Coronary artery (tissue), 2 donors: ENCODE data around the gene ABHD1.
A peak's percentile ranks its signal among the peaks of the same experiment; 100 is the strongest.
"Not testable (repeated sequence)": the region's sequence is repeated elsewhere in the genome, so short reads cannot be mapped to it uniquely, and the experiment has no call there.

Experiments
- DNase-seq: peaks from one replicate; pipeline ENCODE4 v3.0.0-alpha.2; 2017; ENCODE audit warnings: low spot score
- H3K27ac ChIP-seq, 2 donors: fragments of 200-600 bp; sonication (generic); one replicate each; pipeline ENCODE4 v1.5.1; 2016 to 2019
- H3K4me3 ChIP-seq: fragments of 200-600 bp; sonication (generic); 2 replicates; pipeline ENCODE4 v1.5.1; 2016; ENCODE audit warnings: mild to moderate bottlenecking, moderate library complexity
- TF ChIP-seq, protein P1 (sequence below): fragments of 200-600 bp; sonication (generic); IDR thresholded peaks from one replicate; pipeline ENCODE4 v1.5.1; 2019; ENCODE audit warnings: antibody characterized with exemption

Gene ABHD1

DNA sequence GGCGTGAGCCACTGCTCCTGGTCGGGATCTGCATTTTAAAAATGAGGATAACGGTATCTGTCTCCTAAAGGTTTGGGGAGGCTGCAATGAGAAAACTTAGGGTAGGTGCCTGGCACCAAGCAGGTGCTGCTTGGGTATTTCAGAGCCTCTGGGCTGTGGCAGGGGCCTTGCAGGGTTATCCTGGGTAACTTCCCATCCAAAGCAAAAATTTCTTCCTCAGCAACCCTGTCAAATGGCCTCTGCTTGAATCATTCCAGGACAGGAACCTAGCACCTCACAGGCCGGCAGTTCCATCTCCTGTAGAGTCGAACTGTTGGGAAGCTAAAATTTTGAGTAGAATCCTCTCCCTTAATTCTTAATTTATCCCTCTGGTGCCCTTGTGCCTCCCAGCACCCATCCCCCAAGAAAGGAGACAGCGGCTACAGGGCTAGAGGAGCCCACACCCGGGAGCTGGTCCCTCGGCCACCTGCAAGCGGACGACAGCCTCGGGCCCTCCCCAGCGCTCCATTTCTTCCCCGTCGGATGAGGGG is 5.6 kb upstream of the ABHD1 start:
- no peak overlapping the region for H3K27ac ChIP-seq
- no peak for DNase-seq
- H3K4me3 ChIP-seq = peak overlapping the region; percentile 74
- TF ChIP-seq, protein P1, sequence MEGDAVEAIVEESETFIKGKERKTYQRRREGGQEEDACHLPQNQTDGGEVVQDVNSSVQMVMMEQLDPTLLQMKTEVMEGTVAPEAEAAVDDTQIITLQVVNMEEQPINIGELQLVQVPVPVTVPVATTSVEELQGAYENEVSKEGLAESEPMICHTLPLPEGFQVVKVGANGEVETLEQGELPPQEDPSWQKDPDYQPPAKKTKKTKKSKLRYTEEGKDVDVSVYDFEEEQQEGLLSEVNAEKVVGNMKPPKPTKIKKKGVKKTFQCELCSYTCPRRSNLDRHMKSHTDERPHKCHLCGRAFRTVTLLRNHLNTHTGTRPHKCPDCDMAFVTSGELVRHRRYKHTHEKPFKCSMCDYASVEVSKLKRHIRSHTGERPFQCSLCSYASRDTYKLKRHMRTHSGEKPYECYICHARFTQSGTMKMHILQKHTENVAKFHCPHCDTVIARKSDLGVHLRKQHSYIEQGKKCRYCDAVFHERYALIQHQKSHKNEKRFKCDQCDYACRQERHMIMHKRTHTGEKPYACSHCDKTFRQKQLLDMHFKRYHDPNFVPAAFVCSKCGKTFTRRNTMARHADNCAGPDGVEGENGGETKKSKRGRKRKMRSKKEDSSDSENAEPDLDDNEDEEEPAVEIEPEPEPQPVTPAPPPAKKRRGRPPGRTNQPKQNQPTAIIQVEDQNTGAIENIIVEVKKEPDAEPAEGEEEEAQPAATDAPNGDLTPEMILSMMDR = no peak

DNA sequence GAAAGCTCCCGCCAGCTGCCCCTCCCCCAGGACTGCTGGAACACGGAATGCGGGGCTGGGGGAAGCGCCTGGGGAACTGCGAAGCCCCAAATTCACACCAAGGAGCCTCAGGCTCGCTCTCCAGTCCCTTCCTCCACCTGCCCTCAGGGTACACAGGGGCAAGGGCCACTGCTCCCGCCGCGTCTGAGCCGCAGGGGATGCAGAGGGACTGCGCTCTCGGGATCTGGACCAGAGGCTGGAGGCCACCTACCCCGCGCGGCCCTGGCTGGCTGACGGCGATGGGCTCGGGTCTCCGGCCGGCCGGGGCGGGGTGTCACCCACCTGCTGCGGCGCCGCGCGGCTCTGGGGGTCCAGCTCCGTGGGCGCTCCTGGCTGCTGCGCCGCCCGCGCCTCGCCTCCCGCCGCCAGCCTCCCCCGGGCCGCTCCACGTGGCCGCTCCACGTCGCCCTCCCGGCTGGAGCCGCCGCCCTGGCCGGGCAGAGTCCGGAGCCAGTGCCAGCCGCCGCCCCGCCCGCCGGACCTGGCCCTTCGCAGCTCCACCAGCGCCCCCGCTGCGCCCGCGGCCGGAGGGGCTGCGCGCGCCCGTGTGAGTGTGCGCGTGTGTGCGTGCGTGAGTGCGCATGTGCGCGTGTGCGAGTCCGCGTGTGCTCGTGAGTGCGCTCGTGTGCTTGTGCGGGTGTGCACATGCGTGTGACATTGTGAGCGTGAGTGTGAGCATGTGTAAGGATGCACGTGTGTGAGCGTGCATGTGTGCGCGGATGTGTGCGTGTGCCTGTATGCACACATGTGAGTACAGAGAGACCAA is 4.9 kb upstream of the ABHD1 start, which contains the start of gene CGREF1:
TSS of gene CGREF1 (minus strand) at position 604 of the 805 bp plus-strand sequence. CDS start 14,762 bp downstream, outside the sequence.
- TF ChIP-seq, protein P1 = no peak
- DNase-seq = no peak
- H3K27ac ChIP-seq = no peak within 1 kb of the TSS
- peak within 1 kb of the TSS; percentile 74 for H3K4me3 ChIP-seq

DNA sequence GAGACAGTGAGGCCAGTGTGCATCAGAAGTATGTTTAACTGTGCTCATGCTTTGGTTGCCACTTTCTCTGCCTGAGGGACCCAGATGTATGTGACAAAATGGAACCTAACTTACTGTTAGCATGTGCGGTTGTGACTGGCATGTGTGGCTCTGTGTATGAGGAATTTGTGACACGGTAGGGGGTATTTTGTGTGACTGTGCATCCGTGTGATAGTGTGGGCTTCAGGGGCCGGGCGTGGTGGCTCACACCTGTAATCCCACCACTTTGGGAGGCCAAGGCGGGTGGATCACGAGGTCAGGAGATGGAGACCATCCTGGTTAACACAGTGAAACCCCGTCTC is 4.3 kb upstream of the ABHD1 start:
- not testable (repeated sequence) for DNase-seq, H3K27ac ChIP-seq
- H3K4me3 ChIP-seq = peak overlapping the region; percentile 74

DNA sequence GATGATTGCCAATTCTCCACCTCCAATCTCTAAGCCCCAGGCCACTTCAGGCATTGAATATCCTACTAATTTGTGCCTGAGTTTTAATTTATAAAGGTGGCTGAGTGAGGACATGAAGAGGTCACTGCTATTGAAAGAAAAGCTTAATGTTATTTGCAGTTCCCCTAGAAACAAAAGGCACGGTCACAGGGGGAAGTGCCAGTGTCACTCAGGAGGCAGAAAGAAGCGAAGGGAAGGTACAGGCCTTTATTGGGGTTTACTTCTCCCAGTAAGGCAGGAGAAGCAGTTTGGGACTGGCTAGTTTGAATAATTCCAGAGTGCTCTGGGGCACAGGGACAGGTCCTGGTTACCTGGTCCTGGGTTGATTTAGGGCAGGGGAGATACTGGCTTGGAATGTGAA is 1.7 kb upstream of the ABHD1 start:
- Histone ChIP-seq H3K4me3 (no peak overlapping the region), H3K27ac (no peak overlapping the region)
- TF ChIP-seq, protein P1 = no peak
- no peak for DNase-seq

DNA sequence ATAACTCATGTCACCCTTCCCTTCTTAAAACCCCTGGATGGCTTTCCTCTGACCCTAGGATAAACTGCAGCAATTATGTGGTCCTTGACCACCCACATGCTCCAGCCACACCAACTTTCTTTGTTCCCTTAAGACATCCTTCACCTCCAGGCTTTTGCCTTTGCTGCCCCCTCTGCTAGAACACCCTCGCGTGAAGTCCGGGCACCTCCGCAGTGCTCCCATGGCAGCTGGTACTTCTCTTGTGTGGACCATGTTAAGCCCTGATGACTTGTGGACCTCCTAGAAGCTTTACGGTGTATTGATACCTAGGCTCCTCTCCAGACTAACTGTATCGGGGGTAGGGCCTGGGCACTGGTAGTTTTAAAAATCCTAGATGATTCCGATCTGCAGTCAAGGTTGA is 824 bp upstream of the ABHD1 start:
- peak overlapping the region; percentile 78 for H3K4me3 ChIP-seq
- H3K27ac ChIP-seq = no peak overlapping the region
- TF ChIP-seq, protein P1 = no peak
- DNase-seq = no peak

DNA sequence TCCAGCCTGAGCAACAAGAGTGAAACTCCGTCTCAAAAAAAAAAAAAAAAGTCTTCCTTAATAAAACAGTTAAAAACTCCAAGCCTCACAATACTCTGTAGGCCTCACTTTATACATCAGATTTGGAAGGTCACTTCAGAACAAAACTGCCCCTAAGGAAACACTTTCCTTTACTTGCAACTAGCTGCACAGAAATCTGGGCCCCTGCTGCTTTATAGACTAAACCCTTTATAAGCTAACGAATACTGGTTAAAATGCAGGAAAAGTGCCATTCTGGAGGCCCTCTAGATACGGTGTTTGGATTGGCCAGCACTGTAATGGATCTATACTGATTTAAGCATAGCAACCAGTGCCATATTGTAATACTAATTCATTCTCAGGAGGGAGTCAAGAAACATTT is 1.5 kb downstream of the ABHD1 start:
- H3K4me3 ChIP-seq = no peak overlapping the region
- DNase-seq = no peak
- no peak overlapping the region for H3K27ac ChIP-seq
- TF ChIP-seq, protein P1 = no peak

DNA sequence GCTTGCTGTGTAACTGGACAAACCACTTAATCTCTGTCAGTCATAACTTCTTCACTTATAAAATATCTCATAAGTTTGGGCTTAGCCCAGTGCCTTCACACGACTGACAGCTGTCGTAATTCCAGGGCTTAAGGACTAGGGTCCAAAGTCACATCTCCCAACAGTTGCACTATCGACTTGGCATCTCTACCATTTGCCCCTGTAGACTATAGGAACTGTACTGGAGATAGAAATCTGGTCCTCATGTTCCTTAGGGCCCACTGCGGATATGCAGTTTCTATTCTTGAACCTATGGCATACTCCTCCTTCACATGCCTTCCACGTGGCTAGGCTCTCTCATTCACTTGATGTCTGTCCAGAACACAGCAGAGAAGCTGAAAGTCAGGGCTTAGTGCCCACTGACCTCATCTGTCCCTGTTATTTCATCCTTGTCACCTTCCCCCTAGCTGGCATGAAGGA is 2.7 kb downstream of the ABHD1 start:
- no peak overlapping the region for H3K4me3 ChIP-seq
- no peak overlapping the region for H3K27ac ChIP-seq
- no peak for DNase-seq
- TF ChIP-seq, protein P1 = no peak
